DMS153 (cell line): ENCODE data around the gene TSR3.
"Not testable (repeated sequence)": the region's sequence is repeated elsewhere in the genome, so short reads cannot be mapped to it uniquely, and the experiment has no call there.

Experiments
- DNase-seq: peaks from one replicate; lab custom pipeline; 2025; lab: John Stamatoyannopoulos, UW

Gene TSR3

DNA sequence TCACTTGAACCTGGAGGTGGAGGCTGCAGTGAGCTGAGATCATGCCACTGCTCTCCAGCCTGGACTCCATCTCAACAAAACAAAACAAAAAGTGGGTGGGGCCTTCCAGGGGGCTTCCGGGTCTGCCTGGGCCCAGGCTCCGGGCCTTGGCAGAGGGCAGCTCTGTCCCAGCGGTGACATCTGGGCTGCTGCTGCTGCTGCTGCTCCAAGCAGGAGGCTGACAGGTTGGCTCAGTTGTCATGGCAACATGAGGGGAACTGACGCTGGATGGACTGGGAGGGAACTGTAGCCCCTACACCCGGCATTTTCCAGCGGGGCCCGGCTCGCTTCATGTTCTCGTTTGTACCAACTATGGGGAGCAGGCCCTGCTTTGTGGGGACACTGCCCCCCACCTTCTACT, 14.2 kb downstream of the TSR3 start:
- no peak for DNase-seq

DNA sequence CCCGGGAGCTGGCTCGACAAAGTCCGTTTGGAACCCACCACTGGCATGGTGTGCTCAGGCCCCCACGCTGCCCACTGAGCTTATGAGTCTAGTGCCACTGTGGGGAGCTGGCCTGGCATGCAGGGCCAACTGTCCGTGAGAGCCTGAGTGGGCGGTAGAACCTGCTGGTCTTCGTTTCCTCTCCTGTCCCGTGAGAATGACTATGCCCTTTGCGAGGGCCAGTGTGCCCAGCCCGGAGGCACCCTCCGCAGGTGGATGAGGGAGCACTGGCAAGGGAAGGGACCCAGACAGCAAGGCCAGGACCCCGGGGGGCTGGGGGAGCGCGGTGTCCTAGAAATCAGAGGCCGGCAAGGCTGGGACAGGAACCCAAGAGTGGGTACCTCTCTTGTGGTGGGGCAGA, 15.1 kb downstream of the TSR3 start:
- no peak for DNase-seq

DNA sequence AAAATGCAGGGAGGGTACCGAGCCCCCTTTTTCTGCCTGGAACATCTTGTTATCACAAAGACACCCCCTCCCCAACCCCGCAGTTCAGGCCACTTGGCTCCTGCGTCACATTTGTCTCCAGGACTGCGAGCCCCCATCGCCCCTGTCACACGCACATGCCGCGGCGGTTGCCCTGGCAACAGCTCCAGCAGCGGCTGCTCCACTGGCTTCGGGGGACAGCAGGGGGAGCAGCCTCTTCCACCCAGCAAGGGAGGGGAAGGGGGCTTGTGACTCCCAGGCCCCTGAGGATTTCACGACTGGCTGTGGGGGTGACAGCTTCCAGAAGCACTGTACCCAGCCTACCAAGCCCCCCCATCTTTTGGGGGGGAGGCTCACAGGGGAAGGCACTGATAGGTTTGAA, 15.7 kb downstream of the TSR3 start:
- DNase-seq, result no peak

DNA sequence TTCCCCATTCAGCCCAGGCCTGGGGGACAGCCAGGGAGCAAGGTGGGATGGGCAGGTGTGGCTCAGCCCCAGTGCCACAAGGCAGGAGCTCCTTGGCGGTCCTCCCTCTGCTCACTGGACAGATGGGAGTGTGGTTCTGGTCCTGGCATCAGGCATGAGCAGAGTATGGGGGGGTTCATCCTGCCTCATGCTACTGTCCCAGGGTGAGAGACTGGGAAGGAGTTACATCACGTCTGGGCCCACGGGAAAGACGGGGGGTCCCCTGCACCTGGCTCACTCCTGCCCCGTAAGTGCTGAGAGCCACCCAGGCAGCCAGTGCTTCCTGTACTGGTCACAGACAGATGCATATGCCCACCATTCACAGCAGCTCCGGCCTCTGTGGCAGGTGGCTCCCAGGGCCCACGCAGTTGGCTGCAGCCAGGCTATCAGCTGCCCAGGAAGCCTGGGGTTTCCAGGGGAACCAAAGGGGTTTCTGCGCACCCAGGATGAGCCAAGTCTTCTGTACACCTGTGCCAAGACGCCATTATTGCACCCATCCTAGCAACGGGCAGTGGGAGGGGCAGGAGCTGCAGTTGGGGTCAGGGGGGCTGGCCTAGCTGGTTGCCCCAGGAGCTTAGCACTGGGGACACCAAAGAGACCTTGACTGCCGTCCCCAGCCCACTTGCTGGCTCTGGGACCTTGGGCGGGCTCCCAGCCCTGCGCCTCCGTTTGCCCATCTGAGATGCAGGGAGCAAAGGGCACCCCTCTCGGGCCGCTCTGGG, 16.3 kb downstream of the TSR3 start:
- DNase-seq, result no peak

DNA sequence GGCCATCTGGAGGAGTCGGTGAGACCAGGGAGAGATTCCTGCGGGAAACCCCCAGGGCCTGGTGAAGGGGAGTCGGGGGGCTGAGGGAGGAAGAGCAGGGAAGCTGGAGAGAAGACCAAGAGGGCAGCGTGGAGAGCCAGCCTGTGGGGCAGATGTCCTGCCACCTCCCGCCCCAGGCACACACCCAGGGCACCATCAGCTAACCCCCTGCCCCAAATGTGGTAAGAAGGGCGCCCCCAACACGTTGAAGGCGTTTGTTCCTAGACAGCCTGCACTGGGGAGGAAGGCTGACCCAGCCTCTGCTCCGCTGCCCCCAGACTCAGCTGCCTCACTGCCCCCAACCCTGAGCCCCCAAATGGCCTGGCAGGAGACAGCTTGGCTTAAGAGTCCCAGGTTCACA, 16.9 kb downstream of the TSR3 start:
- no peak for DNase-seq

DNA sequence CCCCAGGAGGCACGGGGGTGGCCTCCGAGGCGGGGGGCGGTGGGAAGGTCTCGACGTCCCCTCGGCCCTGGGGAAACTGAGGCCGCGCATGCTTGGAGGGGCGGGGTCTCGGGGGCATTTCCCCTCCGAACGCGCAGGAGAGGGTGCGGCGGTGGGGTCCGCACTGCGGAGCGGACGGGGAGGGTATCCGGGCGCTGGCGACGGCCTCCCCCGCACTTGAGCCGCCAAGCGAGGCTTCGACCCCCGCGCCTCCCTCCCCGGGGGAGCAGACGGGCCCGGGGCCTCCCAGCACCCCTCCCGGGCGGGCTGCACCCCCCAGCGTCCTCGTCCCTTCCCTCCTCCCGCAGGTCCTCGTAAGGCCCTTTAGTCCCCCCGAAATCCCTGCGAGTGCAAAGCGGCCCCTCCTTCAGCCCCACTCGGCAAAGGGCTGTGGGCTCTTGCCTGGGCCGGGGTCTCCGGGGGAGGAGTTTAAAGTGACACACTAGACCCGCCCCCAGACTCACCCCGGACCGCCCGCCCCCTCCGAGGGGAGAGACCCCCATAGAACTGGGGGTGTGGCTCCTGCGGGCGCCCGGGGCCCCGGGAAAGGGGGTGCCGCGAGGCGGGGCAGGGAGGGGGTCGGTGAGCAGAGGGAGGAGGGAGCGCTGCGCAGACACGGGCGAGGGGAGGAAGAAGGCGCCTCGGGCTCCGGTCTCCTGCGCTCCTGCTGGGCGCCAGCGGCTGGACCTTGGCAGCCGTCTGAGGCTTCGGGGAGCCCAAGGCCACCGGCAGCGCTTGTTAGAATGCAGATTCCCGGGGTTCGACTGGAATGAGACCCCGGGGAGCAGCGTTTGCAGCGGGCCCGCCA, 17.6 kb downstream of the TSR3 start:
- DNase-seq, result no peak

DNA sequence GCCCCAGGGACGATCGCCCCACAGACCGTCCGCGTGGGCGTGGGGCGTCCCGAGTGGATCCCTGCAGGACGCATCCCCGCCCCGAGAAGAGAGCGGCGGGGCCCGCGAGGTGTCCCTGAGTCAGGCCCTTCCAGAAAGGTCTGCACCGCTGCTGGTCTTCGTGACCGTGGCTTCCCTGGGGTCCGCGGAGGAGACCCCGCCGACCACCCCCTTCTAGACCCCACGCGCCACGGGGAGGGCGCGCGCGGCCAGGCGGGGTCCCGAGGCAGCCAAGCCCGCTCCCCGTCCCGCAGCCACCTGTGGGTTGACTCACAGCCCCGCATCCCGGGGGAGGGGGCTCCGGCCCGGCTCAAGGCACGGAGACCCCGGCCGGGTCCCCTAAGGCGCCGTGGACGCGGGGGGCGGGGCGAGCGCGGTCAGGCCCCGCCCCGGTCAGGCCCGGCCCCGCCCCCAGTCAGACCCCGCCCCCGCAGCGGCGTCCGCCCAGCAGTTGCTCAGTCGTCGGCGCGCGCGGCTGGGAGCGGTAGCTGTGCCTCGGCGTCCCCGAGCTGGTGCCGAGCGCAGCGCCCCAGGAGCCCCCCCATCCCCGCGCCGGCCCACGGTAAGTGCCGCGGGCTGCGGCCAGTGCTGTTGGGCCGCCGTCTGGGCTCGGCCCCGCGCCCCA, 18.4 kb downstream of the TSR3 start, which contains the start of gene BAIAP3:
Gene BAIAP3, plus strand, starts transcription at position 497 of the 664 bp plus-strand sequence. CDS start 4,905 bp downstream, outside the sequence.
- no peak for DNase-seq

DNA sequence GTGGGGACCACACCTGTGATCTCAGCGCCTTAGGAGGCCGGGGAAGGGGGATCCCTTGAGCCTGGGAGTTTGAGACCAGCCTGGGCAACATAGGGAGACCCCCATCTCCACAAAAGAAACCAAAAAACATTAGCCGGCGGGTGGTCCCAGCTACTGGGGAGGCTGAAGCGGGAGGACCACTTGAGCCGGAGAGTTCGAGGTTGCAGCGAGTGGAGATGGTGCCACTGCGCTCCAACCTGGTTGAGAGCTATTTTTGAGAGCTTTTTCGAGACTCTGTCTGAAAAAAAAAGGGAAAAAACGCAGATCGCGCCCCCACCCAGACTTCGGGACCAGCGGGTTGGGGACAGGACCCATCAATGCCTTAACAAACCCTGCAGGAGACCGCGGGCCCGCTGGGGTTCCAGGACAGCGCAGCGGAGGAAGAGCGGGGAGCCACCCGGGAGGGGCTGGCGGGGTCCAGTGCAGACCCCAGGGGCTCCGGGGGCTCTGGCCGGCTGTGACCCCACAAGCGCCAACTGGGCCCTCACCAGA, 19.0 kb downstream of the TSR3 start:
- DNase-seq, result no peak

DNA sequence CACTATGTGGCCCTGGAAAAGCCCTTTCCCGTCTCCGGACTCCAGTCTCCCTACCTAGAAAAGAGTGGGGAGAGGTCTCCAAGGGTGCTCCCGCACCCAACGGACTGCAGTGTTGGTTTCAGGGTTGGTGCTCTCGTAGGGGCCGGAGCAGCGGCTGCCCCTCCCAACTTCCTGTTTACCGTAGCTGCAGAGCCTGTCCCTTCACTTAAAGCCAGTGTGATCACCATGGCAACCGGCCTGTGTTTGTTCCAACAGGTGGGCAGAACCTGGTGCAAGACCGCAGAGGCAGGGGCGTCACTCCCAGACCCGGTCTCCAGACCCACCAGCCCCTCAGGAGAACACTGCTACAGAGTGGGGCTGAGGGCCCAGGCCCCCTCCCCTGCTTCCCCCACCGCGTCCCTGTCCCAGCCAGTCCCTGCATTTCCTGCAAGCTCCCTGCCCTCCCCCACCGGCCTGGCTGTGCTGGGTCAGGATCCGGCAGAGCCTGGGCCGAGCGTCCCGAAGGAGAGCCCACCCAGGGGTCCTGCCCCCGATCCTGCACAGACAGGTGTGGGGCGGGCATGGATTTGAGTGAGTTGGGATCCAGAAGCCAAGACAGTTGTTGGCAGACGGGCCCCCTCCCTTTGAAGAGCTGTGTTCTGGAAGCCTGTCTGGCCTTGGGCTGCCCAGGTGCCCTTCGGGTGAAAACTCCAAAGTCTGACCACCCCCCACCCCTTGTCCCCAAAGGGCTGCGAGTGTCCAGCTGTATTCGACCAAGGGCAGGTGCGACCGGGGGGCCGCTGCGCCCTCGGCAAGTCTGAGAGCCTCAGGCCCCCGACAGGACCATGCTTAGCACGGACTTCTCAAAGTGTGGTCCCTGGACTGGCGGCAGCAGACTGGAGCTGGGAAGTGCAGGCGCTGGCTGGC, 19.7 kb downstream of the TSR3 start:
- peak; percentile 91 for DNase-seq

DNA sequence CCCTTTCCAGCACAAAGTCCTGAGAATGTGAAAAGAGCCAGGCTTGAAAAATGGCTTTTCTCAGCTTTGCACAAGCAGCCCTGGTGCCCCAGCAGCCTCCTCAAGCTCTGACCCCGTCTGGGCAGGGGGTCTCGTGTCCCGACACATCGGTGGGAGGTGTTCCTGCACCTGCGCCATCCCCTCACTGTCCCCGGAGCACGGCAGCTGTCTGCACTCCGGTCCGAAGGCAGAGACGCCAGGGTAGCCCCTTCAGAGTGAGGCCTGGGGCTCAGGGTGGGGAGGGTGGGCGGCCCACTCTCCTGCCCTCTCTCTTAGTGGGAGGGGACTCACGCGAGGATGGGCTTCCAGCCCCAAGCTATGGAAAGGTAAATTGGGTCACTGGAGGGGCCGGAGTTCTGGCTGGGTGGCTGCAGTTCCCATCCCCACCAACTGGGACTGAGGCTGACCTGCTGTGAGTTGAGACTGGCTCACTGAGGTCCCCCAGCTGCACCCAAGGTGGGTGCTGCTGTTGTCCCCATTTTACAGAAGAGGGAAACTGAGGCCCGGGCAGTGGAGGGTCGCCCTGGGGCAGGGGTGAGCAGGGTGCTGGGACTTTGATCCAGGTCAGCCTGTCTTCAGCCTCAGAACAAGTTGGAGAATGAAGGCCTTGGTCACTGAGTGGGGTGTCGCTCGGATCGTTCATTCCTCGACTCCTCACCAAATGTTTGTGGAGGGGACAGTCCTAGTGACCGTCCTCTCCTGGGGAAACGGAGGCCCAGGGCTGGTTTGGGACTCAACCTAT, 20.6 kb downstream of the TSR3 start:
- DNase-seq, result no peak

DNA sequence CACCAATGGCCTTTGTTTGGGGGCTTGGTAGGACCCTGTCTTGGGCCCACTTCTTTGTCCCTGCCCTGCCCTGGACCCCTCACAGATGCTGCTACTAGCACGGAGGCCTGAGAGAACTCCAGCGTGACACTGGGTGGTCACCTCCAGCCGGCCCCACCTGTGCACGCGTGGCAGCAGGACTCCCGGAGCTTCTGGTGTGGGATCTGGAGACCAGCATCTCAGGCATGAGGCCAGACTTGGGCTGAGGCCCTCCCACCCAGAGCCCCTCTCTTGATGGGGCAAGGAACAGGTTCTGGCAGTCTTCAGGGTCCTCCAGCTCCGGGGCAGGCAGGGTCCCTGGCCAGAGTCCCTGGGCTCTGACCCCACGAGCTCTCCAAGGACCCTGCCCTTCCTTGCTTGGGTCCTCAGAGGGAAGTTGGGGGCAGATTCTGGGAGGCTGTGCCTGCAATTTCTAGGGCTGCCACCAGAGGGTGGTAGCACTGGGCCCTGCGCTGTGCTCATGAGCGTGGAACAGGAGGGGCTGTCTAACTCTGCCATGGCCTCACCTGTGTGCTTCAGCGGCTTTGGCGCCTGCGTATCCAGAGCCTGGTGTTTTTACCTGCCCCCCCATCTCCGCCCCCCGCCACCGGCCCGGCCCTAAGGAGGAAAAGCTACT, 21.3 kb downstream of the TSR3 start:
- no peak for DNase-seq

DNA sequence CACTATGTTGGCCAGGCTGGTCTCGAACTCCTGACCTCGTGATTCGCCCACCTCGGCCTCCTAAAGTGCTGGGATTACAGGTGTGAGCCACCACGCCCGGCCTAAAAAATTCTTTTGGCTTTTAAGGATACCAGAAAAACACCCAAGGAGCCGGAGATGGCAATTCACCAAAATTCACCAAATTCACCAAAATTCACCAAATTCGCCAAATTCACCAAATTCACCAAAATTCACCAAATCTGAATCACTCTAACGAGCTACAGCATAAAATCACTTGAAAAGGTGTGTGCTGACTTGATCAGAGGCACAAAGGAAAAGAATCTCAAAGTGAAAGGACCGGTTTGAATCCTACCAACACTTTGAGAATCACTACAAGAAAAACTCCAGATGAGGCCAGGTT, 22.7 kb downstream of the TSR3 start:
- DNase-seq, result not testable (repeated sequence)

DNA sequence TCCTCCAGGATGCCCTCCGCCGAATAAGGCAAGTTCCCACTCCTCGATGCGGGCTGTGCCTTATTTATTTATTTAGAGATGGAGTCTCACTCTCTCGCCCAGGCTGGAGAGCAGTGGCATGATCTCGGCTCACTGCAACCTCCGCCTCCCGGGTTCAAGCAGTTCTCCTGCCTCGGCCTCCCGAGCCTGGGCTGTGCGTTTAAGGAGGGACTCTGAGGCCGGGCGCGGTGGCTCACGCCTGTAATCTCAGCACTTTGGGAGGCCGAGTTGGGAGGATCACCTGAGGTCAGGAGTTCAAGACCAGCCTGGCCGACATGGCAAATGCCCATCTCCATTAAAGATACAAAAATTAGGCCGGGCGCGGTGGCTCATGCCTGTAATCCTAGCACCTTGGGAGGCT, 23.5 kb downstream of the TSR3 start:
- not testable (repeated sequence) for DNase-seq

DNA sequence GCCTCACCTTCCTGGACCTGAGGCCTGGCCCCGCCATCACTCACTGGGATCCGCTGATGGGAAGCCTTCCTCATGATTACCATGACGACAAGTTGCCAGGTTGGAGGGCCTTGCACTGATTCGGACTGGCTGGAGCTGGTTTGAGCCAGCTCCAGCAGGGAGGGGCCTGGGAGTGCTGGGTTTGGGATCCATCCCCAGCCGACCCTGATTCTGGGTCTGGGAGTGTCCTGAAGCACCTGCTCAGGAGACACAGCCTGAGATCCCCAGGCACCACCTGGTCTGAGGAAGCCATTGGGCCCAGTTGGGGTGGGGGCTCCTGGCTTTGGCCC, 24.1 kb downstream of the TSR3 start:
- no peak for DNase-seq

DNA sequence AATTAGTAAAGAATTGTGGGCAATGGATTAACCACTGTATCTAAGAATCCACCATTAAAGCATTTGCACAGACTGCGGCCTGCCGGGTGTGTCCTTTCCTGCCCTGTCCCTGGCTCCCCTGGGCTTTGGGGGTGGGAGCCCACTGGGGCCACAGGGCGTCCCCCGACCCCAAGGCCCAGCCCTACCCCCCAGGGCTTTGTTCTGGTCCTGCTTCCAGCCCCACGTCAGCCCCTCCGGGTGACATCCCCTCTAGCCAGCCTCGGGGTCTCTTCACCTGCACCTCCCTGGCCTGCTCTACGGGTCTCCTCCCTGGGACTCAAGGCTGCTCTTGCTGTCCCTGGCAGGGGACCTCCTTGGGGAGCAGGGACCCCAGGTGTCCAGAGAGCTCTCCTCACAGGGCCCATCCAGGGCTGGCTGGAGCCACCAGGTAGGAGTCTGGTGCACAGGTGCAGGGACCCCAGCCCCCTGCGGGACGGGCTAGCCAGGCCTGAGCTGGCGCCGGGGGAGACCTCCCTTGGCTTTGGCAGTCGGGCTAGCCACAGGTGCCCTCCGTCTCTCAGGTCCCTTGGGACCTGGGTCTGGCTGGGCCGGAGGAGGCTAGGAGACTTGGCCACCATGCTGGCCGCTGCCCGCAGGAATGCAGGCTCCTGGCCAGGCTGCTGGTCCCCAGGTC, 24.6 kb downstream of the TSR3 start:
- no peak for DNase-seq

DNA sequence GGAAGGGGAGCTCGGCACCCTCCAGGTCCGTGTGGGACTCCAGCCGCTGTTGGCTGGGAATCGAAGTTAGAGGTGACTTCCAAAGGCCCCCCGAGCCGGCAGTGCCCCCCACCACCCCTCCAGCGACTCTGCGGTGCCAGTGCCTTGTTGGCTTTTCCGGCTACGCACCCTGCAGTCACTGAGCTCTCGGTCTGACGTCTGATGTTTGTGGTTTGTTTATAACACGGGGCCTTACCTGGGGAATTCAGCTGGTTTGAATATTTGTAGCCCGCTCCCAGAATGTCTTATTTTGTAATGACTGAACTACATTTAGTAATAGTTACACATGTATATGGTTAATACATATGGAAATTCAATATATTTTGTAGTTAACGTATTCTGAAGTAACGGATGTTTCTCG, 25.3 kb downstream of the TSR3 start:
- DNase-seq, result no peak

DNA sequence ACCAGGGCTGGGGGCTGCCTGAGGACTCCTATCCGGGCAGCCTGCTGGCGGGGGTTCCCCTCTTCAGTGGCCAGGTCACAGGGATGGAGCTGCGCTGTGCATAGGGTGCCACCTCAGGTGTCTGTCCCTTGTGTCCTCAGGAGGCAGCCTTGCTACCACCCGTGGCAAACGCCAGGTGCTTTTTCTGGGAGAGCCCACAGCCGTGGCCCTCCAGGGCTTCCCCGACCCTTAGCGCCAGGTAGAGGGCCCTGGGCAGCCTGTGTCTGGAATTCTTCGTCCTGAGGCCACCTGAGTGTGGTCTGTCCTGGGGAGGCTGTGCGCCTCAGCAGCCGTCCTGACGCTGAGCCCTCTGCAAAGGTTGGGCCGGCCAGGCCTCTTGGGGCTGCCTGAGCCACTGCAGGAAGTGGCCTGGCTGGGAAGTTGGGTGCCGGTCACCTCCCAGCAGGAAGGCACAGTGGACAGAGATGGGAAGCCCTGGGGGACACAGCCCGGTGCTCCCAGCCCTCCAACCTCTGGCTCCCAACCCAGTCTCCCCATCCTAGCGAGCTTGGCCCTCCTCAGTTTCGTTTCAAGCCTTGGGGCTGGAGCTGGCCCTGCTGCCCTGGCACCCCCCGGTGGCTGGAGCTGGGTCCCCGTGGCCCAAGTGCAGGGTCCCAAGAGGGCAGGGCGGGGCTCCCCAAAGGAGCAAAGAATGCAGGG, 25.9 kb downstream of the TSR3 start:
- no peak for DNase-seq

DNA sequence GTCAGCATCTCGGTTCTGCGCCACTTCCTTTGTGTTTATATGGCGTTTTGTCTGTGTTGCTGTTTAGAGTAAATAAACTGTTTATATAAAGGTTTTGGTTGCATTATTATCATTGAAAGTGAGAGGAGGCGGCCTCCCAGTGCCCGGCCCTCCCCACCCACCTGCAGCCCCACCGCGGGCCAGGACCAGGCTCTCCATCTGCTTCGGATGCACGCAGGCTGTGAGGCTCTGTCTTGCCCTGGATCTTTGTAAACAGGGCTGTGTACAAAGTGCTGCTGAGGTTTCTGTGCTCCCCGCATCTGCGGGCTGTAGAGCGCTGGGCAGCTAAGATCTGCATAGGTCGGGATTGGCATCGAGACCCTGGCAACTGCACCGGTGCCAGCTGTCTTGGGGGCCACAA, 26.4 kb downstream of the TSR3 start:
- DNase-seq, result no peak

DNA sequence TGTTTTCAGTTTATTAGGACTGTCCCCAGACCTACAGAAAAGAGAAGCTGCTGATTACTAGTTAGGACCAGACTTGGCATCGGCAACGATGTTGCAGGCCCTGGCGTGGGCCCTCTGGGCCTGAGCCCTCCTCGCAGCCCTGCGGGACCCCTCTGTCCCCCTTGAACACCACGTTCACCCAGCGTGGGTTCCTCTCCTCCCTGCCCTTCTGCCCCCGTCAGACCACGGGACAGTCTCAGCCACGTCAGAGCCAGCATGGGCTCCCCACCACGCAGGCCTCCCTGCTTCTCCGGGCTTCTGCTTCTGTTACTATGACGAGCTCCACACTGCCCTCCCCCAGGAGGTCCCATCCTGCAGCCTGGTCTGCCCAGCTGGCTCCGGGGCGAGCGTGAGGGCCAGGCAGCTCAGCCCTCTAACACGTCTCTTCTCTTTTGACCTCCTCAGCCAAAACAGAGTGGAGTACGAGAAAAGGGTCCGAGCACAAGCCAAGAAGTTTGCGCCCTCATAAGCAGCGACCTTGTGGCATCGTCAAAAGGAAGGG, 27.3 kb downstream of the TSR3 start:
- no peak for DNase-seq
